K562 treated with DMSO at 1 percent for 48 hours (cell line): ENCODE results near the gene RHOBTB1. TPM values are rescaled to one million over a fixed set of nuclear protein-coding genes. Genes with fewer than 3 reads are reported as not detected.

Source experiments
- total RNA-seq: library from RNA; unstranded; fragments of 300-600 nt; gene quantifications from 2 replicates; pipeline ENCODE4 v1.2.3, GENCODE V29; 2022; ENCODE audit warnings: low replicate concordance; ENCODE audit errors: extremely low read depth

RHOBTB1 gene, protein sequence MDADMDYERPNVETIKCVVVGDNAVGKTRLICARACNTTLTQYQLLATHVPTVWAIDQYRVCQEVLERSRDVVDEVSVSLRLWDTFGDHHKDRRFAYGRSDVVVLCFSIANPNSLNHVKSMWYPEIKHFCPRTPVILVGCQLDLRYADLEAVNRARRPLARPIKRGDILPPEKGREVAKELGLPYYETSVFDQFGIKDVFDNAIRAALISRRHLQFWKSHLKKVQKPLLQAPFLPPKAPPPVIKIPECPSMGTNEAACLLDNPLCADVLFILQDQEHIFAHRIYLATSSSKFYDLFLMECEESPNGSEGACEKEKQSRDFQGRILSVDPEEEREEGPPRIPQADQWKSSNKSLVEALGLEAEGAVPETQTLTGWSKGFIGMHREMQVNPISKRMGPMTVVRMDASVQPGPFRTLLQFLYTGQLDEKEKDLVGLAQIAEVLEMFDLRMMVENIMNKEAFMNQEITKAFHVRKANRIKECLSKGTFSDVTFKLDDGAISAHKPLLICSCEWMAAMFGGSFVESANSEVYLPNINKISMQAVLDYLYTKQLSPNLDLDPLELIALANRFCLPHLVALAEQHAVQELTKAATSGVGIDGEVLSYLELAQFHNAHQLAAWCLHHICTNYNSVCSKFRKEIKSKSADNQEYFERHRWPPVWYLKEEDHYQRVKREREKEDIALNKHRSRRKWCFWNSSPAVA
- not detected in 2 replicates for total RNA-seq

DNA sequence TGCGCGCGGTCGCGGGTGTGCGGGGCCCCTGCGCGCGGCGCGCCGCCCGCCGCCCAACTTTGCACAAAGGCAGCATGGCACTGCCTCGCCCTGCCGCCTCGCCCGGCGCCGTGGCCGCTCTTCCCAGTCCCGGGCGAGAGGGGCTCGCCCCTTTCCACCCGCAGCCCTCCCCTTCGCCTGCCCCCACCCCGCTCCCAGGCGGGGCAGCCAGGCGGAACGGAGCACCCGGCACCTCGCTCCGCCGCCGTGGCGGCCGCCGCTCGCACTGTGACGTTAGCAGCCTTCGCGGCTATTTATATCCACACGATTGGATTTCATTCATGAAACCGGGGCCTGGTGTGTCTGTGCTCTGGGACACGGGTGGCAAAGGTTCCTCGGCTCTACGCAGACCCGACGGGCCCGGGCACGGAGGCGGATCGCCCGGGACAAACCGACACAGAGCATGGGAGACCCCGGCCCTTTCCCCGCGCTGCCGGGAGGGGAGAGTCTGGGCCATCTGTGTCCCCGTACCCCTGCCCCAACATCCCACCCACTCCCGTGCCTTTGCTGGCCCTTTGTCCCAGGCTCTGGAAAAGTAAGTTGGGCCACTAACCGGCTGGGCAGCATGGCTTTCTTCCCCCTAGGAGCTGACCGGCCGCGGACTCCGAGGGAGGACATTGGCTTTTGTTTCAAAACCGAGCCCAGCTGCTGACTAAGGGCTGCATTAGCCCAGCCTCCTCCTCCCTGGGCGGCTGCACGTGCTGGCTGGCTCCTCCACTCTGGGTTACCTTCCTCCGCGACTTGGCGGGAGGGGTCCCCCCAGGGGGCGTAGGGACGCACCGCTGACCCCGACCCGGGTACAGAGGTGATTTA lies at the start of gene RHOBTB1:
TSS of gene RHOBTB1 (minus strand) at position 128 of the 852 bp plus-strand sequence. CDS start 32,643 bp downstream, outside the sequence.

Other genes with a start within 250 kb of the RHOBTB1 start
- not detected in 2 replicates for gene CDK1, start 165.7 kb downstream of the RHOBTB1 start, total RNA-seq